Measurements from ENCODE around the gene C7. TPM values are rescaled to one million over a fixed set of nuclear protein-coding genes. Genes with fewer than 3 reads are reported as not detected.
"Not testable (repeated sequence)": the region's sequence is repeated elsewhere in the genome, so short reads cannot be mapped to it uniquely, and the experiment has no call there.

The C7 gene
- total RNA-seq, 2 experiments from 2014 or later, result not detected

GRCh38 chr5:41022600-41022999 is 113.3 kb downstream of the C7 start:
- H3K4me1 Mint-ChIP-seq; POLR2A ChIA-PET; H3K27me3 Mint-ChIP-seq; CTCF ChIA-PET; DNase-seq; H3K27ac Mint-ChIP-seq; H3K36me3 Mint-ChIP-seq (ENCODE audit: low read depth); H3K9me3 Mint-ChIP-seq; H3K4me3 Mint-ChIP-seq: not testable (repeated sequence)

Other genes starting within 250 kb of the C7 start
- 10 to 100 TPM; 51.0 to 54.1 TPM for gene PTGER4, start 229.6 kb upstream of the C7 start, total RNA-seq
- 10 to 100 TPM; 19.6 to 19.9 TPM for gene TTC33, start 153.5 kb upstream of the C7 start, total RNA-seq
- gene PRKAA1, start 111.1 kb upstream of the C7 start, total RNA-seq, result 10 to 100 TPM; 76.6 to 77.7 TPM
- 1,000 to 10,000 TPM; 1,494 to 1,565 TPM for gene RPL37, start 74.3 kb upstream of the C7 start, total RNA-seq
- 1 to 10 TPM; 4.4 to 4.6 TPM for gene CARD6, start 68.1 kb upstream of the C7 start, total RNA-seq
- gene MROH2B, start 161.8 kb downstream of the C7 start, total RNA-seq, result not detected

Measured in activated CD4-positive, alpha-beta memory T cell treated with anti-CD3 and anti-CD28 coated beads, Interleukin-2, amount 10 ng/mL, durations not matched to agents 7 days and 5 days (primary cell).